ENCODE data around the gene ARHGAP6.

ARHGAP6 gene

DNA sequence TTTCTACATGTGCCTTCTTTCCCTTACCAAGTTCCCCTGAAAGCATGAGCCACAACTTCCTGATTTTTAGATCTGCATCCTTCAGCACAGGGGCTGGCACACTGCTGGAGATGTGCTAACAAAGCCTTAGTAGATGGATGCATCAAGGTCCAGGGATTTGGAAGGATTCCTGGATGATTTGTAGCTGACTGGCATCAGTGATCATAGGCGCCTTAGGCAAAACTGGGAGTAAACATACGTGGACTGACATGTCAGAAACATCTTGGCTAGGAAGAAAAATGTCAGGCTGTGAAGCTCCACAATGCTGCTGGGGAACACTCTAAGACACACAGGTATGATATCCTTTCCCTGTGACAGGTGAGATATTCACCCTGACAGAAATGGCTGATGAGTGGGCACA, 216.1 kb downstream of the ARHGAP6 start:
- no peak for DNase-seq (ENCODE audit: low read depth)
- H3K4me3 ChIP-seq (ENCODE audit: low read length) = no peak overlapping the region
- TF ChIP-seq, protein P1, sequence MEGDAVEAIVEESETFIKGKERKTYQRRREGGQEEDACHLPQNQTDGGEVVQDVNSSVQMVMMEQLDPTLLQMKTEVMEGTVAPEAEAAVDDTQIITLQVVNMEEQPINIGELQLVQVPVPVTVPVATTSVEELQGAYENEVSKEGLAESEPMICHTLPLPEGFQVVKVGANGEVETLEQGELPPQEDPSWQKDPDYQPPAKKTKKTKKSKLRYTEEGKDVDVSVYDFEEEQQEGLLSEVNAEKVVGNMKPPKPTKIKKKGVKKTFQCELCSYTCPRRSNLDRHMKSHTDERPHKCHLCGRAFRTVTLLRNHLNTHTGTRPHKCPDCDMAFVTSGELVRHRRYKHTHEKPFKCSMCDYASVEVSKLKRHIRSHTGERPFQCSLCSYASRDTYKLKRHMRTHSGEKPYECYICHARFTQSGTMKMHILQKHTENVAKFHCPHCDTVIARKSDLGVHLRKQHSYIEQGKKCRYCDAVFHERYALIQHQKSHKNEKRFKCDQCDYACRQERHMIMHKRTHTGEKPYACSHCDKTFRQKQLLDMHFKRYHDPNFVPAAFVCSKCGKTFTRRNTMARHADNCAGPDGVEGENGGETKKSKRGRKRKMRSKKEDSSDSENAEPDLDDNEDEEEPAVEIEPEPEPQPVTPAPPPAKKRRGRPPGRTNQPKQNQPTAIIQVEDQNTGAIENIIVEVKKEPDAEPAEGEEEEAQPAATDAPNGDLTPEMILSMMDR (conservative IDR thresholded peaks at IDR 0.05; ENCODE audit: low read depth, low read length) = no peak

DNA sequence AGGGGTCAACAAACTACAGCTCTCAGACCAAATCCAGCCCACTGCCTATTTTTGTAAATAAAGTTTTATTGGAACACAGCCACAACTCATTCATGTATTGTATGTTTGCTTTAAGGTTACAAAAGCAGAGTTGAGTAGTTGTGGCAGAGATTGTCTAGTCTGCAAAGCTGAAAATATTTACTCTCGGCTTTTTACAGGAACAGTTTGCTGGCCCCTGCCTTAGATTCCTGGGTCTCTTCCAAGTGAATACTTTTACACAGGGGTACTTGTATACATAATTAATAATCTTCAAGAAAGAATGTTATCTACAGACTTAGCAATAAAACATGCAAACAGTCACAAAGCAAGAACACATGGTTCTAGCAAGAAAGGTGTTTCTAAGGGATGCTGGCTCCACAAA, 218.3 kb downstream of the ARHGAP6 start:
- TF ChIP-seq, protein P1 (conservative IDR thresholded peaks at IDR 0.05; ENCODE audit: low read depth, low read length) = no peak
- DNase-seq (ENCODE audit: low read depth) = no peak
- H3K4me3 ChIP-seq (ENCODE audit: low read length) = no peak overlapping the region

DNA sequence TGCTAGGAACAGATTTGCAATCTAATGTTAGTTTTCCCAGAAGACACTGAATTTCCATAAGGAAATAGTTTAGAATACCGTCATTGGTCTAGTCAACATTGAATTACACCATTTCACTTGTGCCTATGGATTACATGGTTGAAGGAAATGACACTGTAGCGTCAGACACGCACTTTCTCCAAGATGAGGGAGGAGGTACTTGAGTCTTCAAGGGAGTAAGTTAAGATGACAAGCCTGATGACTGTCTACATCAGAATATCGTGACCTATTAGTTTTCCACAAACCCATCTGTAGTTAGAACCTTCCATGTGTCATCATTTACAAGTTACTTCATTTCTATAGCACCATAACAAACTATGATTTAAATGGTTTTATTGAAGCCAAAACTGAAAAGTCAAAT, 218.8 kb downstream of the ARHGAP6 start:
- TF ChIP-seq, protein P1 (conservative IDR thresholded peaks at IDR 0.05; ENCODE audit: low read depth, low read length) = no peak
- DNase-seq (ENCODE audit: low read depth) = no peak
- H3K4me3 ChIP-seq (ENCODE audit: low read length) = no peak overlapping the region

DNA sequence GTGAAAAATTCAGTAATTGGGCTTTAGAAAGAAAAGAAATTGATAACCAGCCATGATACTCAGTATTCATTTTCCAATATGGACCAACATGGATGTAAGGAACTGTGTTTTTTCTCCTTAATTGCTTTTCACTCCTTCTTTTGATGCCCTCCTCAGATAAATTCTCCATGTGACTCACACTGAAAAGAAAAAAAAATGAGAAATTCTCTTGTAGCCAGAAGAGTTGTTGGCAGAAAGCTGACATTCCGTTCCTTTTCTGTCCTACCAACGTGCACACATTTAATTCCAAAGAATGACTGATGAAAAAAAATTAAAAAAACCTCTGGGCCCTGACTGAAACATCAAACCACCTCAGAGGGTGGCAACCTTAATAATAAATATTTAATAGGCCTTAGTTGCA, 219.4 kb downstream of the ARHGAP6 start:
- TF ChIP-seq, protein P1 (conservative IDR thresholded peaks at IDR 0.05; ENCODE audit: low read depth, low read length) = no peak
- DNase-seq (ENCODE audit: low read depth) = peak; percentile 55
- no peak overlapping the region for H3K4me3 ChIP-seq (ENCODE audit: low read length)

DNA sequence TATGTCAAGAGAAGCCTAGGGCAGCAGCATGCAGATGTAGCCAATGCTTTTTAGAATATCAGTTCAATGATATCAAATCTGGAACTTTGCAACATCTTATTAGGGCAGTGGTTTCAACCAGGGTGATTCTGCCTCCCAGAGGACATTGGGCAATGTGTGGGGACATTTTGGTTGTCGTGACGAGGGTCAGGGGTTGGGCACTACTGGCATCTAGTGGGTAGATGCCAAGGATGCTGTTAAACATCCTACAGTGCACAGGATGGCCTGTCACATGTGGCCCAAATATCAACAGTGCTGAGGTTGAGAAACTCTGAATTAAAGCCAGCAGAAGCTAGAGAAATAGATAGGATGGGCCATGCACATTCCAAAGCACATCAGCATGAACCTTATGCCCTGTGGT, 220.2 kb downstream of the ARHGAP6 start:
- no peak overlapping the region for H3K4me3 ChIP-seq (ENCODE audit: low read length)
- TF ChIP-seq, protein P1 (conservative IDR thresholded peaks at IDR 0.05; ENCODE audit: low read depth, low read length) = no peak
- no peak for DNase-seq (ENCODE audit: low read depth)

DNA sequence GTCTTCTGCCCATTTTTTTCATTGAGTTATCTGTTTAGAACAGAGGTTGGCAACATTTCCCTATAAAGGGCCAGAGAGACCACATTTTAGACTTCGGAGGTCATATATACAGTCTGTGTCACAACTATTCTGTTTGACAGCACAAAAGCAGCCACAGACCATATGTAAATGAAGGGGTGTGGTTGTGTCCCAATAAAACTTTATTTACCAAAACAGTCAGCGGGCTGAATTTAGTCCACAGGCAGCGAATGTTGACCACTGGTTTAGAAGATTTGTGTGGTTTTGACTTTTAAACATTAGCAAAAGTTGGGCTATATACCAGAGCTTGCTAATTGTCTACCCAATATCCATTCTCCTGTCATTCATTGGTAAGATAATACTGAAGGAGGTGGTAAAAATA, 221.7 kb downstream of the ARHGAP6 start:
- H3K4me3 ChIP-seq (ENCODE audit: low read length) = no peak overlapping the region
- TF ChIP-seq, protein P1 (conservative IDR thresholded peaks at IDR 0.05; ENCODE audit: low read depth, low read length) = no peak
- no peak for DNase-seq (ENCODE audit: low read depth)

DNA sequence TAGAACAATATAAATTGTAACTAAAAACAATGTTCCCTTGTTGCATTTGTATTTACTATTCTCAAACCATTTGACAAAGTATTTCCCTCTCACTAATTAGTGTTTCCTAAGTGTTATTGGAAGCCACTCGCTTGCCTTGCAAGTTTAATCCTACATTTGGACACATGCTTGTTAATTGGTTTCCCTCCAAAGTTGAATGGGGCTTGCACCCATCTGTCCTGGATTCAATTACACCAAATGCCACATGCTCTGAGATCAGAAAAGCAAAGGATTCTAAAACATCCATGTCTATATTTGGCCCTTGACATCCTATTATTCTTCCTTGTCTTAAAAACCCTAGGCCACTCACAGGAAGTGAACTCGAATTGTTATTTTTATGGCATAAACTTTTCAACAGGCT, 225.9 kb downstream of the ARHGAP6 start:
- TF ChIP-seq, protein P1 (conservative IDR thresholded peaks at IDR 0.05; ENCODE audit: low read depth, low read length) = no peak
- H3K4me3 ChIP-seq (ENCODE audit: low read length) = no peak overlapping the region
- DNase-seq (ENCODE audit: low read depth) = no peak
